Neural cell (in vitro differentiated cells): ENCODE measurements around the gene NHS.

Experiments used
- CTCF ChIP-seq: fragments of 450-650 bp; IDR thresholded peaks from 2 replicates; pipeline ENCODE4 v1.5.1; 2014; ENCODE audit warnings: antibody characterized with exemption, mild to moderate bottlenecking, moderate library complexity; ENCODE audit not compliant: poor library complexity, severe bottlenecking
- EZH2 ChIP-seq: fragments of 200-600, 300-800 bp; shearing (Covaris generic), sonication (generic); IDR thresholded peaks from 2 replicates; pipeline ENCODE4 v1.6.1; 2014; ENCODE audit warnings: antibody characterized with exemption, low read length, borderline replicate concordance, mild to moderate bottlenecking; ENCODE audit not compliant: insufficient read depth, poor library complexity, severe bottlenecking
- MXI1 ChIP-seq: fragments of 450-650 bp; conservative IDR thresholded peaks from 2 replicates; pipeline ENCODE4 v1.6.1; 2014; ENCODE audit warnings: antibody characterized with exemption, mild to moderate bottlenecking; ENCODE audit not compliant: poor library complexity, severe bottlenecking
- RAD21 ChIP-seq: fragments of 450-650 bp; conservative IDR thresholded peaks from 2 replicates; pipeline ENCODE4 v1.6.1; 2014; ENCODE audit warnings: antibody characterized with exemption, mild to moderate bottlenecking, moderate library complexity

GRCh38 chrX:17758382-17758781, 383.4 kb downstream of the NHS start:
- TF ChIP-seq CTCF: no peak
- TF ChIP-seq EZH2: no peak
- TF ChIP-seq RAD21: no peak
- no peak for TF ChIP-seq MXI1
